NCI-H345 treated with DMSO at 0.1 percent for 48 hours (cell line): Measurements from ENCODE around the gene KRT33B.
"Not testable (repeated sequence)": the region's sequence is repeated elsewhere in the genome, so short reads cannot be mapped to it uniquely, and the experiment has no call there.

Experiments
- DNase-seq: peaks from one replicate; lab custom pipeline; 2025; ENCODE audit not compliant: unreplicated experiment; lab: John Stamatoyannopoulos, UW

KRT33B gene

GRCh38 chr17:41393826-41394225 is 24.2 kb upstream of the KRT33B start:
- no peak for DNase-seq

DNA sequence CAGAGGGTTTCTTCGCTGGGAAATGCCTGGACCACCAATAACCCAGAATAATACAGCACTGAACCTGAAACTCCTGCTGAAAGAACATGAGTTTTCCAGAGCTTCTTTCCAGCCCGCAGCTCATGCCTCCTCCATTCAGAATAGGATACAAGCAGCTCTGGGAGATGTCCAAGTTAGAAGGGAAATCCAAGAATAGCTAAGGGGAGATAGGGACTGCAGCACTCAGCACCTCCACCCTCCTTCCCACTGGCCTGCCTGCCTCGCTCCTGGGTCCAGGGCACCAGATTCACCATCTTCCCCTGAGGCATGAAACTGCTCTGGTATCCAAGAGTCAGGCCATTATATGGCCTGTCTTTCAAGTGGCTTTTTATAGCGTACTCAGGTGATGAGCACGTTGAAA is 23.7 kb upstream of the KRT33B start:
- DNase-seq: no peak

DNA sequence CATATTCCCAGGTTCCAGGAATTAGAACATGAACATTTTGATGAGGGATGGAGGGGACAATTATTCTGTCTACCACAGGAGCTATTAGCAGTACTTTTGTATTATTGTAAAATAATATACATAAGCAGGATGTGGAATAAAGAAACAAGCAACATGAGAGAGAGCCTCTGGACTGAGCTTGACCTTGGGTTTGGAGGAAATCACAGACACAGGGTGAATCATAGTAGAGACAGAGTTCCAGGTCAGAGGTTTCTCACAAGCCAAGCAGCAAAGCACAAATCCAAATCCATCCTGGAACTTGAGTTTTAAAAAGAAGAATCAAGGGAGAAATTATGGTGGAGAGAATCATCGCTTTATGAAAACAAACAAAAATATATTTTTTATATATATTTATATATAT is 22.7 kb upstream of the KRT33B start:
- DNase-seq: no peak

- DNase-seq: no peak
These were observed 21.9 kb upstream of the KRT33B start for GRCh38 chr17:41391535-41391934.

- DNase-seq: no peak
These were observed 20.9 kb upstream of the KRT33B start for GRCh38 chr17:41390411-41390938.

GRCh38 chr17:41387670-41388069 is 18.1 kb upstream of the KRT33B start:
- DNase-seq: no peak

- DNase-seq: no peak
These were observed 16.6 kb upstream of the KRT33B start for GRCh38 chr17:41386227-41386626.

- no peak for DNase-seq
These were observed 14.1 kb upstream of the KRT33B start for GRCh38 chr17:41383690-41384089.

DNA sequence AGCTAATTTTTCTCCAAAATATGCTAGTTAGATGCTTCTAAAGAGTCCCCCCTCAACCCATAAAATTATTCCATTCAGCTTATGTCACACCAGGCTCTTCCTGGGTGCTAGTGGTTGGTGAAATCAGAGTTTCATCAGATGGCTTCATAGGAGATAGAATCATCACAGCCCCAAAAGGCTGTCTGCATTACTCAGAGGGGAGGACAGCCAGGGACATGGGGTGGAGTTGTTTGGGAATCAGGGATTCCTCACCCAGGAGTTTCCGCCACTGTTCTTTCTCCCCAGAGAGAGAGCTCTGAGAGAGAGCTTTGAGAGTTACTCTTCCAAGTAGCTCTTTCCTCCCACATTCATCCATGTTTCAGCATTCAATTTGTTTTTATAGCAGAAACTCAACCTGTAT is 12.8 kb upstream of the KRT33B start:
- no peak for DNase-seq

GRCh38 chr17:41381943-41382342 is 12.3 kb upstream of the KRT33B start, which contains the start of gene KRT34:
KRT34 (minus strand) TSS chr17:41382306; CDS start chr17:41382246, 60 bp downstream.
- DNase-seq: not testable (repeated sequence)

- not testable (repeated sequence) for DNase-seq
These were observed 10.5 kb upstream of the KRT33B start for GRCh38 chr17:41380091-41380490.

DNA sequence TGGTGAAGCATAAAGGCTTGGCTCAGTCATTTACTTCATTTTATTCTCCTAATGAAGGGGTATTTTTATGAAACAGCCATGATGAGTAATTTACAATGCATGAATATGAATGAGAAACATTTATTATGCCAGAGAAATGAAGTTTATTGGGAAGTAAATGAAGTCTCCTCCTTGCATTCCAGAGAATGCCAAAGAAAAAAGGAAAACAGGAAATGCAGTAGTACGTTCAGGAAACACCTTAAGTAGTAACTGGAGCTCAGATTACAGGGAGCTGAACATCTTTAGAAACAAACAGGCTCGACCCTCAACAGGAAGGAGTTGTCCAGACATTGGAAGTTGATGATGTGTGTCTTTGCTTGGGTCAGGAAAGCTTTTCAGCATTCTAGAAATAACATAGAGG is 7.9 kb upstream of the KRT33B start:
- DNase-seq: no peak

DNA sequence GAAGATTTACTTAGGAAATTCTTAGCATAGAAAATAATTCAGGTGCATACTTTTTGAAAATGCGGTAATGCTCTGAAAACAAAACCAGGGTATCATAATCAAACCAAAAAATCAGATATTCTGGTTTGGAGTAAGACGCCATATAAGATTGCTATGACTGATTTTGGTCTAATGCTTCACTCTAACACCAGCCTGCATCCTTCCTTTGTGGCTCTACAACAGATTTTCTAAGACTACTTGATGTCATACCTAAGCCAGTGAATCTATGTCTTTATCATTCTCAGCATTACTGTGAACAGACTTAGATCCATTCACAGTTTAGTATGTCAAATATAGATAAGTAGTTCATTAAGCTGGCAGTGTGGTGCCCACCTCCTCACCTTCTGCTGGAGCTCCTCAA is 590 bp downstream of the KRT33B start:
- DNase-seq: no peak

GRCh38 chr17:41367426-41368075 is 2.1 kb downstream of the KRT33B start:
- DNase-seq: no peak

DNA sequence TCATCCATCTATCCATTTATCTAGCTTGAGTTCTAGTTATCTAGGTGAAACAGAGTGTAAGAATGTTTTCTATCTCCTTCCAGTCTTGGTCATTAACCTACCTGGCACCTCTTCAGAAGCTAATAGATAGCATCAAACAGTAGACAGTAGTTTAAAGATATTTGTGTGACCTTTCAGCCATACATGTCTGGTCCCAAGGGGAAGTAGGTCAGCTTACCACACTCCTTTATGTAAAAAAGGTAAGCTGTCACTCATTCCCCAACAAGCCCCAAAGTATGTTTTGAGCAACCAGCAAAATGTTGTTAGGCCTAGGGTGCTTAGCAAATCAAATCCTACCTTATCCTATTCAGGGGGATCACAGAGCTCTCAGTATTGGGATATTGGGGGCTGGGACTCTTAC is 3.5 kb downstream of the KRT33B start:
- no peak for DNase-seq

DNA sequence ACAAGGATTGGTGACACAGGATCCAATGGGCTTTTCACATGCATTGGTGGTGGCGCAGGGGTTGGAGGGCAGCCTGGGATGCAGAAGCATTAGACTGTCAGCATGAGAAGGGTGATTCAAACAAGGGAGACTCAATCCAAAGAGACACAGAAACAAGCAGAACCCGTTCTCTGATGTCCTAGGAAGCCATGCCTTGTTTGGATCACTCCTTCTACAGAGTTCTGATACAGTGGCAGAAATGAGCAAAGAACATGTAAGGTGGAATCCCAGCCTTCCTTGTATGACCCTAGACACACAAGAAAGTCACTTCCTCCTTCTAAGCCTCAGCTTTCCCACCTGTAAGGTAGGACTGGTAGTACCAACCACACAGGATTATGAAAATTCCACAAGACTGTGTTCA is 5.7 kb downstream of the KRT33B start:
- no peak for DNase-seq

DNA sequence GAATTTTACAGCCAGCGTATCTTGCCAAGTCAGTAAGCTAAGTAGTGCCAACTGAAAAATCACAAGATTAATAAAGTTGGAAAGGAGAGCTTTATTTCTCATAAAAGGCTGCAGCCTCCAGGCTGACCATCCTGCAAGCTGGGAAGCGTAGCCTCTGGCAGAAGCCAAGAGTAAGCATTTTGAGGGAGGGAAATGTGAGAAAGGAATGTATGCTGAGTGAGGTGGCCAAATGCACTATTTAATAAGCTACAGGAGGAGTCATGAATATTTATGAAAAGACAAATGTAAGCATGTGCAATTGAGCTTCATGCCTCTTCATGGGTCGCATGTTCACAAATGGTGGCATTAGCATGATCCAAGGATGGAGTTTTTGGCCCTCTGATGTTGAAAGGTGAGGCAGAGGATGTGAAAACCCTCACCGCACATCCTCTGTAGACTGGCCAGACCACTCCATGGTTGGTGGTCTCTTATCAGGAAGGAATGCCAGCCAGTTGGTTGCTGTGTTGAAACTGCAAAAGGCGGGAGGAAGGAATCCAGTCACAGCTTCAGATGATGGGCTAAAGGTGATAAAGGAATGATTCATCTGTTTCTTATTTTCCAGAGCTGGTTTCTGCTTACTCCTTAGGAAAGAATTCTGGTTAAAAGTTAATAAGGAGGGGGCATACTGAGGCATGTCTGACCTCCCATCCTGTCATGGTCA is 9.2 kb downstream of the KRT33B start:
- no peak for DNase-seq

DNA sequence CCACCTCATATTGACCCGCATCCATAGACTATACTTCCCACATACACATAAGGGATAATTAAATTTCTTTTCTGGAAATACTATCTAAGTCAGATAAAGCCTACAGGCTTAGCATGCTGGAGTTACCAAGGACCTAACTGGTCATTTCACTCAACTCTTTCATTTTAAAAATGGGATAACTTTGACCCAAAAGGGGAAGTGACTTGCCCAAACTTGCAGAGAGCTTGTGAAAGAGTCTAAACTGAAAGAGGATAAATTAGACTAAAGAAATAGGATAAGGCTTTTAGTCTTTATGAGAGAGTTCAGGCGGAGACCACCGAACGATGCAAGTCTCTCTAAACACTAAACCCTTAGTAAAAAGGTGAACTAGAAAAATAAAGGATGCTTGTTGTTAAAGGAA is 15.1 kb downstream of the KRT33B start:
- DNase-seq: no peak

GRCh38 chr17:41352597-41353366 is 16.8 kb downstream of the KRT33B start:
- DNase-seq: no peak

DNA sequence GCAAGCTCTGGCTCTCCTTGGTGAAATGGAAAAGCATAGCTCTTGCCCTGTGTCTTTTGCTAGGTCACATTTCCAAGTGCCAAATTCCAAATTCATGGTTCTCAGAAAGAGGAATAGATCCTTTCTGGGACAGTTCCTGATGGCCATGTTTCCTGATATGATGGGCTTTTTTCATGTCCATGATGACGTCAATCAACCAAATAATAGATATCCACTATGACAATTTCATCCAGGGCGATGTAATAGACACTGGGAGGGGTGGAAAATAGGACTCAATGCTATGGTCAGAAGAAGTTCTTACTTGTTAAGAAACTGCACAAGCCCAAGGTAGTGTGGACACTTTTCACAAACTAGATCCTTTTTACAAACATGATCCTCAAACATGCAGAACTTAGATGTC is 18.4 kb downstream of the KRT33B start:
- no peak for DNase-seq

GRCh38 chr17:41350381-41350878 is 19.2 kb downstream of the KRT33B start, which contains the start of gene KRT33A:
KRT33A (minus strand) TSS chr17:41350828; CDS start chr17:41350767, 61 bp downstream.
- not testable (repeated sequence) for DNase-seq
